ENCODE results near the gene POU2F1.

POU2F1 gene

DNA sequence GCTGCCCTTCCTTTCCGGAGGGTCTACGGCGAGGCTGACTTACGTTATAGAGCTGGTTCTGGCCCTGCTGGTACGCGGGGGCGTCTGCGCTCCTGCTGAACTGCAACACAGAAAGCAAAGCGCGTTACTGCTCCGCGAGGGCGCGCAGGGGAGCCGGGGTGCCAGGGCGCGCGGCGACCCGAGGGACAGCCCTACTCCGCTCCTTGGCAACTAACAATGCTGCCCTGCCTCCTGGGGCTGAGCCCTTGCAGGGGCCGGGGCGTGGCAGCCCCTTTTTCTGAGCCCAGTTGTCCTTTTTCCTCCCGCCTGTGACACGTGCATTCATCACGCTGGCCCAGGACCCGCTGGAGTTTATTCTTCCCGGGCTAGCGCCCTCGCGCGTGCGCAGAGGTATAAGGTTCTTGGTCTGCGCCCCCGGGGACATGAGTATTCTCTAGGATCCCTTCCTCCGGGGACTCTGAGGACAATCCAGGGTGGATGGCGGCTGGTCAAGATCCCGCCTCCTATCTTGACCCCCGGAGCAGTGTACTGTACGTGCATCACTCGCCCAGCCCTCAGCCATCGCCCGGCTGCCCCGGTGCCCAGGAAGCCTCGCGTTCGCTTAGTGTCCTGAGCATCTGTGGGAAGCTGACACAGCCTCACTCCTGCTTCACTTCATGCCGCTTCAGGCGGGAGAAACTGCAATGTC is 218.8 kb downstream of the POU2F1 start:
- DNase-seq (ENCODE audit: low read depth in 1 of 2, low spot score in 1 of 2): no peak

DNA sequence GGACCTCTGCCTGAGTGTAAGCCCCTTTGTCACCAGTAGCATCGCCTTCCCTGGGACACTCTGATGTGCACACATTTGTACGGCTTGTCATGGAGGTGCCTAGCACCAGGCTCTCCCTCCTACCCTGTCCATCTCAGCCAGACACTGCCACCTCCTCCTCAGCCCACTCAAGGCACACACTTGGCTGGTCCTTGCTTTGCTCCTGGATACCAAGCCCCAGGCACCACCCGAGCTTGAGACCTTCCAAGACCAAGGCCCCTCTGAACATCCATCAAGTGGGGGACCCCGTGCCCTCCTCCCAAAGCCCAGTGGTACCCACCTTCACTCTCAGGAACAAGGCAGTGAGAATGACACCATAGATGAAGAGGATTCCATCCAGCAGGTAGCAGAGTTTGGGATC is 219.7 kb downstream of the POU2F1 start:
- DNase-seq (ENCODE audit: low read depth in 1 of 2, low spot score in 1 of 2): no peak

DNA sequence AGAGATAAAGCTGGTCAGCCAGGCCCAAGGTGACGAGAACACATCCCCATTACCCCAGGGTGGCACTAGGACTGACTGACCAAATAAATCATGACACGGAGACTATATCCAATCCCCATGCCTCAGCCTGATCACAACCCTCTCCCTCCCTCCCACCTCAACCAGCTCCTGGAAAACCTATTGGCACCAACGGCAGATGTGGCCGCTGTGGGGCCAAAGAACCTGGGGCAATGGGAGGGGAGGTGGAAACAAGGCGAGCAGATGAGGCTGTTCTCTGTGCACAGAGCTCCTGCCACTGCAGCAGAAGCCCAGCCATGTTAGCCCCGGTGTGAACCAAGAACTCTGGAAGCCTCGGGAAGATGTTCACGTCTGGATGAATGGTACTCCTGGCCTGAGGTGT is 220.1 kb downstream of the POU2F1 start:
- DNase-seq (ENCODE audit: low read depth in 1 of 2, low spot score in 1 of 2): no peak

DNA sequence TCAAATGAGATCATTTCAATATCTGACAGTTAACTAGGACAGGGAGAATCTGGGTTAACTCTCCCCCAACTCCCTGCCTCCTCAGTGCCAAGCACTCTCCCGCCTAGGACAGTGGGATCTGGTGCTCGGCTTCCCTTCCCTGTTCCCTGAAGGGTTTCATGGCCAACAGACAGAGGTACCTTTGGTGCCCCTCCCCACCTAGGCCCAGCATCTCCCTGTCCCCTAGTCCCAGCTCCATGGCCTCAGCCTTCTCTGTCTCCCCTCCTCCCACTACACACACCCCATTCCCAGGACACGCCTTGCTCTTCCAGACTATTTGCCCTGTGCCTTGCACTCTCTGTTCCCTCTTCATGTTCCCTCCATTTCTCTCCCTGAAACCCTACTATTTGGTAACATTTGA is 220.5 kb downstream of the POU2F1 start:
- DNase-seq (ENCODE audit: low read depth in 1 of 2, low spot score in 1 of 2): no peak

DNA sequence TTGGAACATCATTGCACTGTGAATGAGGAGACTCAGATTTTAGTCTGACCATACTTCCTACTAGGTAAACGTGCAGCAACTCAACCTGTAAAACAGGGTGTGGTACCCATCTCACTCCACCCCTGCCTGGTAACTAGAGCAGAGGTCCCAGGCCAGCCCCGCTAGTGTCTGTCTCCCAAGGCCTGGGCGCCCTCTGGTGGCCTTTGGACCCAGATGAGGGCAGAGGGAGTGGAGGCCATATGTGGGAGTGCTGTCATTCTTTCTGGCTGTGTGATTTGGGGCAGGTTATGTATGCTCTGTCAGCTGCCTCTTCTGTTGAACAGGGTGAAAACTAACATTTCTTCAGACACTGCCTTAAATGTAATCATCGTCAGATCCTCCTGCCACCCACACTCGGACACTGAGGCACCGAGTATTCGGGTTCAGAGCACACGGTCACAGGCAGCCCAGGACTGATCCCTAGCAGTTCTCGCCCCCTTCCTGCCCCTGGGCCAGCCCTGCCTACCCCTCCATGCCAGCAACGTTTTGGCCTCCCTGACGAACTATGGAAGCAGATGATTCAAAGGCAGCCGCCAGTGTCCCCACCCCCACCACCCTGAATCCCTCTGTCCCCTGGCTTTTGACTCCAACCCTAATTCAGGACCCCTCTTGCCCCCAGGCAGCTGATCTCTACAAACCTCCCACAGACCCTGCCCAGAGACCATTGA is 221.6 kb downstream of the POU2F1 start:
- DNase-seq (ENCODE audit: low read depth in 1 of 2, low spot score in 1 of 2): peak; percentile 77 to 83

DNA sequence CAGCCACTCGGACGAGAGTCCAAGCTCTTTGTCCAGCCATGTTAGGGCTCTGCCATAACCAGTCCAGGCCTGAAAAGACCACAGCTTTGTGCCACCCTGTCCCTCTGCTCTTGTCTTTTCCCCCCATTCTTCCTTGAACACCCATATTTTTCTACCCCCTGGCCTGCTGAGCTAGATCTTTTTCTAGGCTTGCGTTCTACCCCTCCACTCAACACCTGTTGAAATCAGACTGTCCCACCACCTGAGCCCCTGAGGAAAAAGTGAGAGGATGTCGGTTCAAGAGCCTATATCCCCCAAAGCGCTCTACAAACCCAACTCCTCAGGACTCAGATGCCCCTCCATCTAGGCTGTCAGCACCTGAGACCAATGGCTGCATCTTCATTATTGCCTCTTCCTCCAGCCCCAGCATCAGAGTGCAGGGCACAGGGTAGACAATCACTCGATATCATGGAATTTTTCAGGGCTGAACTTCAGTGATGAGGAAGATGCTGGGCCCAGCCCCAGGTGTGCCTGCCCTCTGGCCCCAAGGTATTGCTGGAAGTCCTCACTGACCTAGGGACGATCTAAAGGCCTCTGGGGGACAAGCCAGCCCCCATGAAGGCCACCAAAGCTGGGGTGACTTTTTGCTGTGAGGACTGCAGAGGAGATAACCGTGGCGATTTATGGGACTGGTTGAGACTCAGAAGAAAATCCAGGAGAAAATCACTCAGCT is 222.3 kb downstream of the POU2F1 start:
- DNase-seq (ENCODE audit: low read depth in 1 of 2, low spot score in 1 of 2): no peak

DNA sequence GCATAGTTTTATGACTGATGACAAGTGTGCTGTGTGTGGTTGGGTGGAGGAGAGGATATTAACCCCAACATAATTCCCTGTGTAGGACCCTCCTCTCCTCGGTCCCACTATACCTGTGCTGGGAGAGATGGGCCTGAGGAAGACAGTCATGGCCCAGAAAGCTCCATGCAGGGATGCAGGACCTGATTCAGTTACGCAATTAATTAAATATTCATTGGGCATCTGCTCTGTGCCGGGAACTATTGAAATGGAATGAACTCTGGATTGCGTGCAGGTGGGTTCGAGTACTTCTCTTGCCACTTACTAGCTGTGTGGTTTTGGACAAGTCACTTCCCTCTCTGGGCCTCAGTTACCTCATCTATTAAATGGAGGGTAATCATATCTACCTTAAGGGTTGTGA is 223.1 kb downstream of the POU2F1 start:
- DNase-seq (ENCODE audit: low read depth in 1 of 2, low spot score in 1 of 2): no peak

DNA sequence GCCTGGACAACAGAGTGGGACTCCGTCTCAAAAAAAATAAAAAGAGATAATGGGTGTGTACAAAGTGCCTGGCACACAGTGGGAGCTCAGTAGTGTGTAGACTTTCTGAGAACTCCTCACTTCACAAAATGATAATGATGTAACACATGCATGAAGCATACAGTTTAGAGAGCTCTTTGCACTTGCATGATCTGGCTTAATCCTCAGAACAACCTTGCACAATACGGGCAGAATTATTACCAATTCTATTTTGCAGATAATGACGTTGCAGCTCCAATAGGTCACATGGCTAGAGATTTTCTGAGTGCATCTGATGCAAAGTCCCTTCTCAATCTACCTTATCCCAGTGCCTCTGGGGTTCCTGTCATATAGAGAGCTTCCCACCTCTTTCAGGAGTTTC is 226.3 kb downstream of the POU2F1 start:
- DNase-seq (ENCODE audit: low read depth in 1 of 2, low spot score in 1 of 2): no peak

DNA sequence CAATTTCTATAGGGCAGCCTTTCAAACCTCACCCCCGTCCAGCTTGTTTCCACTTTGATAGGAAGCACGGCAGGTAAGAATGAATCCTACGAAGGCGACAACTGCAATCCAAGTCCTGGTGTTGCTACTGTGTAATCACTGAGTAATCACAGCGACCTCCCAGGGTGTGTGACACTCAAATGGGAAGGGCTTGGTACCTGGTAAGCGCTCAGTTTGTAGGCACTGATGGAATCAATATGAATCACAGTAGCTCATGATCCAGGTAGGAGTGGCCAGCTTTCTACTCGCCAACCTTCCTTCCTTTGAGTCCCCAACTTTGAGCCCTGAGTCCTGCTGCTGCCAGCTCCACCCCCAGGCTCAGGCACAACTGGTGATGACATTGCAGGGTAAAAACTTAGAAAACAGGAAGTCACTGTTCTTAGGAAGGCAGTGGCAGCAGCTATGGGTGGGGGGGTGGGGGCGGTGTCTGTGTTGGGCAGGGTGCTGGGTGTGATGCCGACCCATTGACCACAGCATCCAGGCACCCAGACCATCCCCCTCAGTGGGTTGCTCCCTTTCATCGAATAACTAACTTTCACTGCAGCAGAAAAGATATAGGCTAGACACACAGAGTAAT is 226.9 kb downstream of the POU2F1 start:
- peak in 1 of 2 donors; percentile 63 for DNase-seq (ENCODE audit: low read depth in 1 of 2, low spot score in 1 of 2)

DNA sequence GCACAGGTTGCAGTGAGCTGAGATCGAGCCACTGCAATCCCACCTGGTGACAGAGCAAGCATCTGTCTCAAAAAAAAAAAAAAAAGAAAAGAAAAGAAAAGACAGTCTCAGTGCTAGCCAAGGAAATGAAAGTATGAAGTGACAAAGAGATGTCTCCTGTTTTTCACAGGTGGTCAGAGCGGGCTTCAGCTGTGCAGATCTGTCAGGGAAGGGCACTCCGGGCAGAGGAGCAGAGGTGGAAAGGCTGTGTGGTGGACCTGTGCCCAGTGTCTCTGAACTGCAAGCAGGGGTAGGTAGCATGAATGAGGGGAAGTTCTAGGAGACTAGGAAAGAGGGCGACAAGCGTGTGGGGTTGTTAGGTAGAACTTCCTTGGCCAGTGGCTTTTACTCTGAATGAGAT is 230.2 kb downstream of the POU2F1 start:
- no peak for DNase-seq (ENCODE audit: low read depth in 1 of 2, low spot score in 1 of 2)

DNA sequence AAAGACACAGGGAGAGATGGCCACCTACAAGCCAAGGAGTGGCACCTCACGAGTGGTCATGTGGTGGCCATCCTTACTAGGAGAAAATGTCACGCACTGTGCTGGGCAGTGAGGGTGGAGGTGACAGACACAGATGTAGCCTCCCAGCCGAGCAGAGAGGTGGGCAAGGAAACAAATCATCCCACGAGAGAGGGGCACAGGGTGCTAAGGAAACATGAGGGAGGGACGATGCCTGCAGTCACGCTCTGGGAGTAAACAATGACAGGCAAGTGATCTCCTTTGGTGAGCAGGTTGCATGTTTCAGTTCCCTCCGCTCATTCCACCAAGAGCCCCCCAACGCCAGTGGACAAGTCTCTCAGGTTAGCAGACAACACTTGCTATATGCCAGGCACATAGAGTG is 231.8 kb downstream of the POU2F1 start:
- DNase-seq (ENCODE audit: low read depth in 1 of 2, low spot score in 1 of 2): no peak

DNA sequence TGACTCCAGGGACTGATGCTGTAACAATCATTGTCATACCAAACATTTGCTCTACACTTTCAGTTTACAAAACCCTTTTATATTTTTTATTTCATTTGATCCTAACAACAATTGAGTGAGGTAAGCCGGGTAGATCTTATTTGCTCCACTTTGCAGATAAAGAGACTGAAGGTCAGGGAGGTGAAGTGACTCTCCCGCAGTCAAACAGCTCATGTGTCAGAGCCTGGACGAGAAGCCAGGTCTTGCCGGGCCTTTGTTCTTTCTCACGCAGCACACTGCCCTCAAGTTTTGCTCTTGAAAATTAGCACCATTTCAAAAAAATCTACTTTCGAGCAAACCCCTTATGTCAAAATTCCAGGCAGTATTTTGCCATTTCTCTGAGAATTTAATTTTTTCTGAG is 232.4 kb downstream of the POU2F1 start:
- no peak for DNase-seq (ENCODE audit: low read depth in 1 of 2, low spot score in 1 of 2)

DNA sequence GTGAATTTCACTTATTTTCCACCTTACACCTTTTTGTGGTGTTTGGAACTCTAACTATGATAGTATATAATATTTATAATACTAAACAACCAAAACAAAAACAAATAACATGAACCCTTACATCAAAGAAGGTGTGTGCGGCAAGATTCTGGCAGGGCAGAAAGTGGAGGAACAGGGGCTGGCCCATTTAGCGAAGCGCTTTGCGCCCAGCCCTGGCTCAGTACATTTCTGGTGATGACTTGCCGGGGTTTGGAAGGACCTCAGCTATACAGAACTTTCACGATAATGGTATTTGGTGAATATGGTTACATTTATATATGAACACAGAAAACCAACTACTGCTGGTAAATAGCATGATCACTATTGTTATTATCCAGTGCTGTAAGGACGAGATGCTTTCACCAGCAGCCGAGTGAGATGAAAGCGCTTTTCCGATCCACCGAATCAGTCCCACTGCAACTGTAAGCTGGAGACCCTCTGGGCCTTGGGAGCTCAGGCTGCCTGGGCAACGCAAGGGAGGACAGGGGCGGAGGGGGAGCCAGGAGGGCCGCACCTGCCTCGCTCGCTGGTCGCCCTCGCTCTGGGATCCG is 233.7 kb downstream of the POU2F1 start:
- DNase-seq (ENCODE audit: low read depth in 1 of 2, low spot score in 1 of 2): no peak

DNA sequence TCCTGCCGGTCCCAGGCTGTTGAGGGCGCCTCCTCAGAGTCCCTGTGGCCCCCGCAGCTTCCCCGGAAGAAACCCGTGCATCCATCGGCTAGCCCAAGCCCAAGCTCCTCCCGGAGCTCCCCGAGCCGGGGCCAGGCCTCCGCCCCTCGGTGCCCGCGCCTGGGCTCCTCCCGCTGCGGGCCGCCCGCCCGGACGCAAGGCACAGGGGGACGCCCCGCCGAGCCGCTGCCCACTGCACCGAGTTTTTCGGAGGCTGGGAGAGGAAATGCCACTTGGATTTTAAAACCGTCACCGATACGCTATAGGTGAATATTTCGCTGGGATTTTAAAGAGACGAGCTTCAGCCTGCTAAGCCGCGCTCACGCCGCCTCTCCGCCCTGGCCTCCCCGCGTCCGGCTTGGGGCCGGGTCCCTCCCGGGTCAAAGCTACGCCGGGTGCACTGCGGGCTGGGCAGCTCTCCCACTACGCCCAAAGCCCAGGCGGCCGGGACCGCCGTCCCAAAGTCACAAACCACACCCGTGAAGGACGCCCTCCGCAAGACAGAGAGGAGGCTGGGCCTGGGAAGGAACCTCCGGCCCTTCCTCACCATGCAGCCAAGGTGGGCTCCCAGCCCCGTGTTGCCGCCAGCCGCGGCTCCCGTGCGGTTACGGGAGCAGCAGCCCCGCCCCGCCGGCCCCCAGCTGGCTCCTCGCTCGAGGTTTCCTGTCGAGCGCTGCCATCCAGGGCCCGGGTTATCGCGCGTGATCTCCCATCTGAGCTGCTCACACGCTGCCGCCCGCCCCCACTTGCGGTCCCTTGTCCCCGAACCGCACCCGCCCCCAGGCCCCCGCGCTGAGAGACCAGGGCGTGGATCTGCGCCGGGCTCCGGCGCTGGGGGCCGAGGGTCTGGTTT is 234.5 kb downstream of the POU2F1 start:
- DNase-seq (ENCODE audit: low read depth in 1 of 2, low spot score in 1 of 2): peak; percentile 51 to 63

DNA sequence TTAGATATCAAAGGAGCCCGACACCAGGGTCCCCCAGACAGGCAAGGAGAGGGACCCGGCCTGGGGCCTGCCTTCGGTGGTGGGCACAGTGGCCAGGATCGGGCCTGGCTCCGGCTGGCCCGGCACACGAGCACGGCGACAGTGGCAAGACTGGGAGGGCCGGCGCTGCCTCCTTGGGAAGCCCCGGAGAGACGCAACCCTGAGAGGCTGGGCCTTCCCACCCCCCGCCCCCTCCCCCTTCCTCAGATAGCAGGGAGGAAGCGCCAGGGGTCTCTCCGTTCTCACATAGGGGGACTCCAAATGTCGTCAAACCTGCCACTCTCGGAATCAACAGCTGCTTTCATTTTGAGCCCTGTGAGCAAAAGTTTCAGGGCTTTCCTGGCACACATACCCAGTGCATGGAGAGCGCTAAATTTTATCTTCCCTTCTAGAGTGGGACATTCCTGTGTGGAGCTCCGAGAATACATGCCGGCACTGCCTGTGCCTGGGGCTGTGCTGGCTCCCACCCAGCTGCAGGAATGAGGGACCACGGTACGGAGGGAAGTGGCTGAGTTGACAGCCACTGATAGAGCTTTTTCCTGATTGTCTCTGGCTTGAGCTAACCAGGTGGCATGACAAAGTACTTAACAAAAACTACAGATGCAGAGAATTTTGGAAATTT is 235.2 kb downstream of the POU2F1 start:
- no peak for DNase-seq (ENCODE audit: low read depth in 1 of 2, low spot score in 1 of 2)

DNA sequence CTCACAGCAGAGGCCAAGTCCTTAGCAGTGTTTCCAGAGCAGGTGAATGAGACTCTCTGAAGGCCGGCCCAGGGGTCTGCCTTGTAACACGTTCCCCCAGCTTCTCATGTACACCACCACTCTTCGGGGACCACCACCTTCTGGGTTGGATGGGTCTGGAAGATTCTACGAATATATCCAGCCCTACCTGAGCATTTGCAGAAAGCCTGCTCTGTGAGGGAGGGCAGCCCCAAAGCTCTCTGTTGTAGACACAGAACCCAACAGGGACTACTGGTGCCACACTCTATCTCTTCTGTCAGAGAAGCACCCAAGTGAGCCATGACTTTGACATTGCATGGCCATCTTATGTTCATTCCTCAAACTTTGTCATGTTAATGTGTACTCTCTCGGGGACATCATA is 235.8 kb downstream of the POU2F1 start:
- DNase-seq (ENCODE audit: low read depth in 1 of 2, low spot score in 1 of 2): no peak

DNA sequence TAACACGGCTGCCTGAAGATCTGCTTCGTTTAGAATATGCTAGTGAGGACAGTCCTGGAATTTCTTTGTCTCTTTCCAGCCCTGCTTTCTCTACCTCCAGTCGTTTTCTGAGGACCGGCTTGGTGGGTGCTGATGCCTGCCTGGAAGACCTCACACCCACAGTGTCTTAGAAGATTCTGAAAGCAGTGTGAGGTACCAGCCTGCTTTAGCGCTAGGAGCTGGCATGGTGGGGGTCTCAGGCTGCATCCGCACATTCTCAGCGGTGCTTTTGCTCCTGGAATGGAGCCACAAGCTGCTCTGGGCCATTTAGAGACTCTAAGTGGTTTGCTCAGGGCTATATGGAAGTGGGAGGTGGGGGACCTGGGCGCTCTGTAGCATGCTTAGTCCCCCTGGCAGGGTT is 236.2 kb downstream of the POU2F1 start:
- no peak for DNase-seq (ENCODE audit: low read depth in 1 of 2, low spot score in 1 of 2)

DNA sequence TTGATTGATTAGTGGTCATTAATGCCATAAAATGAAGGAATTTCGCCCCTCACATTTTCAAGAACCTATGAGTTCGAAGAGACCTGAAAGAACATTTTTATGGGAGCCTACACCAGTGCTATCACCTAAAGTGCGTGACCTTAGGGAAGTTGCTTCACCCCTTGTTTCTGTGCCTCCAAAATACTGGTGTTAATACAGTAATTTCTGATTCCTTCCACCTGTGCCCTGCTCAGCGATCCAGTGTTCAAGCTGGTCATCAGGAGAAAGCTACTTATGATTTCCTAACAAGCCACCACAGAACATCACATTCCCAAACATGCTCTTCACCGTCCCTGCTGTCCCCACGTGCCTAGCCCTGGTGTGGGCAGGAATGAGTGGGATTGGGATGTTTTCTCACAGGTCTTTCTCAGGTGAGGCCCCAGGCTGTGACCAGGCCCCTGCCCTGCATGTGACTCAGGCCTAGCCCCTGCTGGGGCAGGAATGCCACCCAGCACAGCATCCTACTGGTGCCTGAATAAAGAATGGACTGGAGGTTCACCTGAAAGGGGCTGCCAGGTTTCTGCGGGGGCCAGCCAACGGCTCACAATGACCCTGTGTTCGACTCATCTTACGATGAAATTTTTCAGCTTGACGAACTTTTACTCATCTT is 237.4 kb downstream of the POU2F1 start:
- DNase-seq (ENCODE audit: low read depth in 1 of 2, low spot score in 1 of 2): no peak

DNA sequence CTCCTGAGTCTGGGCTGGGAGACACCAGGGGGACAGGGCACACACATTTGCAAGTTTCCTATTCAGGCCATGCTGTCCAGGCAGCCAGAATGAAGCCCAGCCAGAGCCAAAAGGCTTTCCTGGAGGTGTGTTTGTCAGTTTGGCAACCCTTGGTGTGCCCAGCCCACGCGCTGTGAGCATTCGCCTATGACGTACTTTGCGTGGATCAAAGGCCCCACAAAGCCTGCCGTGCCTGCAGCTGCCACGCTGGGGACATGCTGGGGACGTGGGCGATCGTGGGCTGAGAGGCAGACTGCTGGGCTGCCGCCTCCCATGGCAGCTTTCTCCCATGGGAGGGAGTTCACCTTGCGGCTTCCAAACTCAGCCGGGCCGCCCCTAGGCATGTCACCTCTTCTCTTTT is 240.2 kb downstream of the POU2F1 start:
- no peak for DNase-seq (ENCODE audit: low read depth in 1 of 2, low spot score in 1 of 2)

DNA sequence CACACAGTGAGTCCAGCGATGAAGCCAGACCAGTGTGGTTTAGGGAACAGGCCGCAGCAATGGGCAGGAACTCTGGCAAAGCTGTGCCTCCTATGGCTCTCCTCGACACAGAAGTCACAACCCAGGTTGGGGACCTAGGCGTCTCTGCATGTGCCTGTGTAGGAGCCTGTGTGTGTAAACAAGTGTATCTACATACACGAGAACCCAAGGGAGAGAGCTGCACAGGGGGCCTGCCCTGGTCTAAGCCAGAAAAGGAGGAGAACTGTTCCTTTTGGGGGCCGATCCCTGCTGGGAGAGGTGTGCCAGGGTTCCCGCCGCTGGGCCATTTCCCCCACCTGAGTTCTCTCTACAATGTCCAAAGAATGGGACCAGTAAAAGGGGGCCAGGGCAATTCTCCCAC is 241.7 kb downstream of the POU2F1 start:
- no peak for DNase-seq (ENCODE audit: low read depth in 1 of 2, low spot score in 1 of 2)

Measured in activated CD4-positive, alpha-beta T cell treated with anti-CD3 and anti-CD28 coated beads, Interleukin-2, amount 50 U/mL, for 24 hours (primary cell).